K562 (cell line): ENCODE data around the gene CYB5R2.

Experiments
- GATA2 ChIP-seq: sonication (generic); formaldehyde crosslinking; IDR thresholded peaks from 2 replicates; pipeline ENCODE4 v1.4.0; 2020; ENCODE audit warnings: mild to moderate bottlenecking, missing genetic modification reagents
- GTF2A2 ChIP-seq: IDR thresholded peaks from 2 replicates; pipeline ENCODE4 v1.6.1; 2016; ENCODE audit warnings: mild to moderate bottlenecking, missing genetic modification characterization, missing compliant biosample characterization
- MYC ChIP-seq, 2 experiments: fragments of 250-450 bp in 1 of 2; sonication (Bioruptor Pico) in 1 of 2; IDR thresholded peaks; 2 replicates each; pipeline versions ENCODE4 v1.5.1 to v1.6.1; 2012 to 2021; ENCODE audit warnings: low read depth in 2 of 2, borderline replicate concordance in 1 of 2, improper control_type of control experiment in 1 of 2, low read length in 1 of 2, mild to moderate bottlenecking in 1 of 2, moderate library complexity in 1 of 2
- THRA ChIP-seq: fragments of 450-650 bp; IDR thresholded peaks from 2 replicates; pipeline ENCODE4 v1.6.1; 2017; ENCODE audit warnings: mild to moderate bottlenecking, moderate library complexity
- ZFX ChIP-seq: sonication (generic); formaldehyde crosslinking; IDR thresholded peaks from 2 replicates; pipeline ENCODE4 v1.8.0; 2022; ENCODE audit warnings: mild to moderate bottlenecking, missing genetic modification reagents, moderate library complexity
- TF ChIP-seq, protein P1 (sequence below): sonication (generic); formaldehyde crosslinking; IDR thresholded peaks from 2 replicates; pipeline ENCODE4 v1.9.0; 2022; ENCODE audit warnings: mild to moderate bottlenecking, missing genetic modification reagents

DNA sequence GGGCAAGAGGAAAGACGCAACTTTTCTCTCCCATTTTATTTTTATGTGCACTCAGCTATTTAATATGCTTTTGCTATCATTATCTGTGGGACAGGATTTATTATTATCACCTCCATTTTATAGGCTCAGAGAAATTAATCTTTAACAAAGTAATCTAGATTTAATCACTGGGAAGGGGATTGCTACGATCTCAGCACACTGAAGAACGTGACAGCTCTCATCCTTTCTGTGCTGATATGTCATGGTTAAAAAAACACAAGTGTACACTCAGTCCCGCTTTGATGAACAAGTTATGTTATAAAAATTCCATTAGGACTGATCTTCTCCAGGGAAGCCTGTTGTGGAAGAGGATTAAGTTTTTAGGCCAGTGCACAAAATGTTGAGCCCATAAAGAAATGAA lies 37.6 kb downstream of the CYB5R2 start:
- TF ChIP-seq GTF2A2 (tag) = no peak
- no peak for TF ChIP-seq MYC (IDR thresholded peaks at IDR 0.05; ENCODE audit: low read depth, low read length)
- no peak for TF ChIP-seq MYC (CRISPR knock-in tag; IDR thresholded peaks at IDR 0.05; ENCODE audit: borderline replicate concordance, low read depth)
- no peak for TF ChIP-seq ZFX
- TF ChIP-seq, protein P1, sequence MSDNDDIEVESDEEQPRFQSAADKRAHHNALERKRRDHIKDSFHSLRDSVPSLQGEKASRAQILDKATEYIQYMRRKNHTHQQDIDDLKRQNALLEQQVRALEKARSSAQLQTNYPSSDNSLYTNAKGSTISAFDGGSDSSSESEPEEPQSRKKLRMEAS (CRISPR knock-in tag) = no peak
- no peak for TF ChIP-seq GATA2
- no peak for TF ChIP-seq THRA
